Mammary microvascular endothelial cell (primary cell): ENCODE measurements around the gene TSR1. TPM values are rescaled to one million over a fixed set of nuclear protein-coding genes. Genes with fewer than 3 reads are reported as not detected.

Source experiments
- total RNA-seq: library from RNA; depleted of rRNA; stranded (reverse); fragments of >200 nt; gene quantifications from 2 replicates; pipeline ENCODE4 v1.2.3, GENCODE V29; 2015

Gene TSR1
- total RNA-seq, result 37.4 and 47.7 TPM in 2 replicates

GRCh38 chr17:2336215-2336851 is at the start of gene TSR1:
Gene TSR1 (minus strand): TSS chr17:2336457. CDS start chr17:2336427, 30 bp downstream.

GRCh38 chr17:2336852-2337543 is 741 bp upstream of the TSR1 start, which contains the start of gene SGSM2:
Gene SGSM2 (plus strand): TSS chr17:2337501. CDS start chr17:2337689, 188 bp downstream.

GRCh38 chr17:2303204-2304188 is 32.8 kb downstream of the TSR1 start, which contains the start of the genes SMG6 and SRR:
Gene SMG6 (minus strand): TSS chr17:2303785. CDS start chr17:2303720, 65 bp downstream.
Gene SRR (plus strand): TSS chr17:2303950. CDS start chr17:2315561, 11,611 bp downstream.

Other genes starting within 250 kb of the TSR1 start
- 49.2 and 73.6 TPM in 2 replicates for gene SMG6, start 32.7 kb downstream of the TSR1 start, total RNA-seq
- gene SRR, start 32.5 kb downstream of the TSR1 start, total RNA-seq, result 23.2 and 37.7 TPM in 2 replicates
- 25.0 and 26.5 TPM in 2 replicates for gene SGSM2, start 1.0 kb upstream of the TSR1 start, total RNA-seq
- 4.0 and 5.5 TPM in 2 replicates for gene MNT, start 64.6 kb upstream of the TSR1 start, total RNA-seq
- 25.3 and 29.8 TPM in 2 replicates for gene METTL16, start 175.4 kb upstream of the TSR1 start, total RNA-seq